ENCODE data around the gene RHOH. TPM values are rescaled to one million over a fixed set of nuclear protein-coding genes. Genes with fewer than 3 reads are reported as not detected.

RHOH gene
- total and polyA plus RNA-seq, 10 of the 15 experiments (the other 5 are each of a cell fraction or from before 2014, with no cell fraction given) = 46.5 to 120 (median 57.9) TPM

GRCh38 chr4:40199999-40200874 lies 3.4 kb downstream of the RHOH start (continued):
- TF ChIP-seq SIN3A (IDR thresholded peaks at IDR 0.05; ENCODE audit: low read depth, low read length) (peak; percentile 66; the same call in 1 of the 2 replicates), ZBTB40 (IDR thresholded peaks at IDR 0.05; ENCODE audit: borderline replicate concordance) (peak; percentile 73; the same call in 1 of the 2 replicates), NKRF (conservative IDR thresholded peaks at IDR 0.05) (peak; percentile 57), SMAD1 (IDR thresholded peaks at IDR 0.05; ENCODE audit: low read depth, partially characterized antibody) (peak; percentile 95), IRF4 (IDR thresholded peaks at IDR 0.05; ENCODE audit: low read depth, low read length) (0 out of 2 replicates have a peak, but pooled peaks have one; percentile 55), FOXM1 (IDR thresholded peaks at IDR 0.05; ENCODE audit: low read depth, low read length) (no peak), ZBTB4 (CRISPR knock-in tag; IDR thresholded peaks at IDR 0.05) (no peak), SIX5 (IDR thresholded peaks at IDR 0.05; ENCODE audit: low read depth, low read length, severe bottlenecking) (no peak), MEF2A (IDR thresholded peaks at IDR 0.05; ENCODE audit: insufficient read depth, low read depth, low read length) (peak; percentile 51; the same call in 1 of the 2 replicates), RAD51 (IDR thresholded peaks at IDR 0.05) (peak; percentile 87), HDGF (IDR thresholded peaks at IDR 0.05) (peak; percentile 80; the same call in 1 of the 2 replicates), DPF2 (IDR thresholded peaks at IDR 0.05) (peak; percentile 53; the same call in 1 of the 2 replicates), POLR2A (IDR thresholded peaks at IDR 0.05; ENCODE audit: low read depth, low read length) (peak; percentile 79), ZBED1 (IDR thresholded peaks at IDR 0.05; ENCODE audit: borderline replicate concordance) (peak; percentile 73; the same call in 1 of the 2 replicates), BCL11A (IDR thresholded peaks at IDR 0.05; ENCODE audit: low read depth, low read length) (peak; percentile 77; the same call in 1 of the 2 replicates), BCL3 (IDR thresholded peaks at IDR 0.05; ENCODE audit: borderline replicate concordance, insufficient read depth, low read depth, low read length, poor library complexity, severe bottlenecking) (peak; percentile 71), EGR1 (IDR thresholded peaks at IDR 0.05; ENCODE audit: borderline replicate concordance in 1 of 2, low read depth in 2 of 2, low read length in 2 of 2) (no peak), POLR2AphosphoS5 (IDR thresholded peaks at IDR 0.05; ENCODE audit: low read length) (peak; percentile 93), CBFB (IDR thresholded peaks at IDR 0.05; ENCODE audit: low read depth) (peak; percentile 87; the same call in 1 of the 2 replicates)

Measured in GM12878 (cell line).